UCSD-AML1 (cell line): ENCODE results near the gene SYT12.
A peak's percentile ranks its signal among the peaks of the same experiment; 100 is the strongest.
"Not testable (repeated sequence)": the region's sequence is repeated elsewhere in the genome, so short reads cannot be mapped to it uniquely, and the experiment has no call there.

ENCODE experiments used
- DNase-seq: peaks from one replicate; lab custom pipeline; 2025; ENCODE audit not compliant: unreplicated experiment; lab: John Stamatoyannopoulos, UW

Gene SYT12

GRCh38 chr11:67022961-67023956 lies at the start of gene SYT12:
Gene SYT12, plus strand, starts transcription at chr11:67023134. Its CDS starts 7,011 bp downstream, at chr11:67030145.
- DNase-seq, result no peak

GRCh38 chr11:66973956-66974580 lies 48.9 kb upstream of the SYT12 start:
- DNase-seq, result no peak

GRCh38 chr11:66974724-66975404 lies 48.1 kb upstream of the SYT12 start, which contains the start of gene C11orf86:
Gene C11orf86, plus strand, starts transcription at chr11:66975304. Its CDS starts 59 bp downstream, at chr11:66975363.
- no peak for DNase-seq

GRCh38 chr11:66975405-66976027 lies 47.4 kb upstream of the SYT12 start:
- DNase-seq, result no peak

DNA sequence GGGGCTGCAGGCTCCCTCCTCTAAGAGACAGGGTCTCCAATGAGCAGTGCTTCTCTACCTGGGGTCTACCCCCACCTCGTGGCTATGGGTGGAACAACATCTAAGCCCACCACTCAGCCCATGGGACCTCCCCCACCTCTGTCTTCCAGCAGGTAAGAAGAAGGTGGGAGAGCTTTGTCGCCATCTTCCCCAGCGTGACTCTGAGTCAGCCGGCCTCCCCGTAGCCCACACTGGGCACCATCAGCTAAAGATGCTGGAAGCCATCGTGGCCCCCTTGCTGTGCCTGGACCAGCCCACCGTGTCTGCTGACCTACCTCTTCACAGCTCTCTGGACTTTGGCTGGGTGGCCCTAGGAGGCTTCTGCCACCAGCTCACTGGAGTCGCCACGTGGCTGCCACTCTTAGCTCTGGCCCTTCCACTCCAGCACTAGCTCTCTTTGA lies 46.9 kb upstream of the SYT12 start:
- DNase-seq, result no peak

DNA sequence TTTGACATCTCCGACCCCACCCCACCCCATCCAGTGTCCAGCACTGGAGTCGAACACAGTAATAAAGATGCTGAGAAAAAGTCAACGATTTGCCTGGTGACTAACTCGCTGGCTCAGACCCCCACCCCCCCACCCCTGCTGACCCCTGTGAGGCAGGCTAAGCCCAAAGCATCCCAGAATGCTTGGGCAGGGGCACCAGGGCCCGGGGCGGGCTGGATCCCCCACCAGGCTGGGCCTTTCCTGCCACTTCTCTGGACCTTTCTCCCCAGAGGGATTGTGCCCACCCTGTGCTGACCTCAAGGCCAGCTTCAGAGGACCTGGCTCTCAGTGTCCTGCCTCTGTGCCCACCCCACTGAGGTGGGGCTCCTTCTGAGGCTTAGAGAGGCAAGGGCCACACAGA lies 46.0 kb upstream of the SYT12 start:
- no peak for DNase-seq

DNA sequence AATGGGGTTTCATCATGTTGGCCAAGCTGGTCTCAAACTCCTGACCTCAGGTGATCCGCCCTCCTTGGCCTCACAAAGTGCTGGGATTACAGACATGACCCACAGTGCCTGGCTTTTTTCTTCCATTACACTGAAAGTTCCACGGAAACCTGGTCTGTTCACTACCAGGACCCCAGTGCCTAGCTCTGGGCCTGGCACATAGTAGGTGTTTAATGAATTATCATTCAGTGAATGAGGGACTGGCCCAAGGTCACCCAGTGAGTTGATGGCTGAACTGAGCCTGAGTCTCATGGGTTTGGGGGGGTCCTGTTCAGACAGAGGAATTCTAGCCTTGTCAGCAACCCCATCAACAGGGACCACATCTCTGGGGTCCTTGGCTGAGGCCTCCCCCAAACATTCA lies 44.7 kb upstream of the SYT12 start:
- DNase-seq, result no peak

GRCh38 chr11:66978717-66979116 lies 44.2 kb upstream of the SYT12 start:
- no peak for DNase-seq

DNA sequence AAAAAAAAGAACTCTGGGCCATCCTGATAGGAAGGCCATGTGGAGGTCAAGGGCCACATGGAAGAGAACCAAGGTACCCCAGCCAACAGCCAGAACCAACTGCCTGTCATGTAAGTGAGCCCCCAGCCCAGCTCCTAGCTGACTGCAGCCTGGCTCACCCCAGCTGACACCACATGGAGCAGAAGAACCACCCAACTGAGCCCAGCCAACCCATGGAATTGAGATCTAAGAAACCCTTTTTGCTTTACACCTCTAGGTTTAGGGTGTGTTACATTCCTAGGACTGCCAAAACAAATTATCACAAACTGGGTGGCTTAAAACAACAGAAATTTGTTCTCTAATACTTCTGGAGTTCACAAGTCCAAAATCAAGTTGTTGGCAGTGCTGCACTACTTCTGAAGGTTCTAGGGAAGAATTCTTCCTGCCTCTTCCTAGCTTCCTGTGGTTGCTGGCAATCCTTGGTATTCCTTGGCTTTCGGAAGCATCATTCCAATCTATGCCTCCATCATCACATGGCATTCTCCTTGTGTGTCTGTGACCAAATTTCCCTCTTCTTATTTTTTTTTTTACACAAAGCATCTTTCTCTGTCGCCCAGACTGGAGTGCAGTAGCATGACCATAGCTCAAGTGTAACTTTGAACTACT lies 43.5 kb upstream of the SYT12 start:
- DNase-seq, result no peak

GRCh38 chr11:66981976-66982578 lies 40.9 kb upstream of the SYT12 start:
- DNase-seq, result peak; percentile 59

- DNase-seq, result no peak
These were observed 39.5 kb upstream of the SYT12 start for GRCh38 chr11:66983275-66983924.

- DNase-seq, result no peak
These were observed 37.3 kb upstream of the SYT12 start for GRCh38 chr11:66985508-66986177.

GRCh38 chr11:66986178-66986545 lies 36.8 kb upstream of the SYT12 start:
- no peak for DNase-seq

DNA sequence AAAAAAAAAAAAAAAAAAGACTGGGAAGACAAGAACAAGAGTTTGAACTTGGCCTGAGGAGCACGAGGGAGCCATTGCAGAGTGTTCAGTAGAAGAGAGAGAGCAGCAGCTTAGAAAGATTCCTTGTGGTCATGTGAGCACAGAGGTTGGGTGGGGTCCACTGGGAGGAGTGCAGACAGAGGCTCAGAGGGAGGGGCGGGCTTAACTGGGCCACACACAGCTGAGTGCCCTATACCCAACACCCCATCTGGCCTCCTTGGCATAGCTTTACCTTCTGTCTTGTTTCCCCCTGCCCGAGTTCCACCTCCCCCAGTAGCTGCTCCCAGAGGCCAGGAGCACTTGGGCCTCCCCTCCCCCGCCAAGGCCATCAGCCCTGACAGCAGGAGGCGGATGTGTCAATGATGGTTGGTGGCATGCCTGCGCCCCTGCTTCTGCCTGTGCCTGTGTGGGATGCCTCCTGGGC lies 35.7 kb upstream of the SYT12 start:
- DNase-seq, result peak; percentile 38

- no peak for DNase-seq
These were observed 34.9 kb upstream of the SYT12 start for GRCh38 chr11:66987924-66988637.

- DNase-seq, result not testable (repeated sequence)
These were observed 34.2 kb upstream of the SYT12 start for GRCh38 chr11:66988741-66989140.

DNA sequence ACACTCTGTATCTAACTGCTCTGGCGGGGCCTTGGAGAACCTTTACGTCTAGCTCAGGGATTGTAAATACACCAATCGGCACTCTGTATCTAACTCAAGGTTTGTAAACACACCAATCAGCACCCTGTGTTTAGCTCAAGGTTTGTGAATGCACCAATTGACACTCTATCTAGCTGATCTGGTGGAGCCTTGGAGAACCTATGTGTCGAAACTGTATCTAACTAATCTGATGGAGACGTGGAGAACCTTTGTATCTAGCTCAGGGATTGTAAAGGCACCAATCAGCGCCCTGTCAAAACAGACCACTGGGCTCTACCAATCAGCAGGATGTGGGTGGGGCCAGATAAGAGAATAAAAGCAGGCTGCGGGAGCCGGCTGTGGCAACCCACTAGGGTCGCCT lies 33.6 kb upstream of the SYT12 start:
- not testable (repeated sequence) for DNase-seq

DNA sequence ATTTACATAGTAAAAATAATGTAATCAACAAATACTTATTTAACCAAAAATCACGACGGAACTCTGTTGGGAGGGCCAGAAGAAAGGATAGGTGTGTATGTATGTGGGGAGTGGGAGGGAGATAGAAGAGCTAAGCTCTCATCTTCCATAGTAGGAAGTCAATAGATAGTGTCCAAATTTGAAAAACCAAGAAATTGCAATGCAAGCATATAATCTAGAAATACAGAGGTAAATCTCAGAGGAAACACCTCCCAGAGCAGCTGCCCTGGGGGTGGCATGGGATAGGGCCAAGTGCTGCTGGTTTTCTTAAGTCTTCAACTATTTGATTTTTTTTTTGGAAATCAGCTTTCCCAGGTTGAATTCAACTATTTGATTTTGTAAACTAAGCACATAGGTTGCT lies 30.9 kb upstream of the SYT12 start:
- DNase-seq, result no peak
